ENCODE data around the gene RAB1A. TPM values are rescaled to one million over a fixed set of nuclear protein-coding genes. Genes with fewer than 3 reads are reported as not detected.

The RAB1A gene
- total and polyA plus RNA-seq, 9 of the 15 experiments (the other 6 are each of a cell fraction or from before 2014, with no cell fraction given), result 43.8 to 163 (median 67.7) TPM

GRCh38 chr2:65164426-65164891 is 34.6 kb upstream of the RAB1A start (continued):
- no peak for TF ChIP-seq REST (IDR thresholded peaks at IDR 0.05; ENCODE audit: borderline replicate concordance)
- TF ChIP-seq REST (CRISPR knock-in tag; IDR thresholded peaks at IDR 0.05; ENCODE audit: low read depth), result no peak
- TF ChIP-seq CBFA2T3 (IDR thresholded peaks at IDR 0.05), result no peak
- TF ChIP-seq HNRNPLL (IDR thresholded peaks at IDR 0.05; ENCODE audit: low read depth, low read length, poor library complexity, severe bottlenecking), result no peak

Data from K562 (cell line).